HG02588 (cell line): ENCODE results near the gene RFXANK.

Experiments used
- ATAC-seq: cut with Tn5 transposase; IDR thresholded peaks from one replicate; pipeline ENCODE4 v1.9.1; 2021; ENCODE audit warnings: mild to moderate bottlenecking, moderate library complexity; ENCODE audit not compliant: unreplicated experiment

The RFXANK gene

DNA sequence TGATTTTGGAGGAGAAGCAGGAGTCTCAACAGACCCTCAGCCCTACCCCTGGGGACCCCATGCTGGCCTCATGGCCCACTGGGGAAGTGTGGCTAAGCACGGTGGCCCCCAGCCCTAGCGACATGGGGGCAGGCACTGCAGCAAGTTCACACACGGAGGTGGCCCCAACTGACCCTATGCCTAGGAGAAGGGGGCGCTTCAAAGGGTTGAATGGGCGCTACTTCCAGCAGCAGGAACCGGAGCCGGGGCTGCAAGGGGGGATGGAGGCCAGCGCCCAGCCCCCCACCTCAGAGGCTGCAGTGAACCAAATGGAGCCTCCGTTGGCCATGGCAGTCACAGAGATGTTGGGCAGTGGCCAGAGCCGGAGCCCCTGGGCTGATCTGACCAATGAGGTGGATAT, 34.6 kb downstream of the RFXANK start:
- no peak for ATAC-seq

DNA sequence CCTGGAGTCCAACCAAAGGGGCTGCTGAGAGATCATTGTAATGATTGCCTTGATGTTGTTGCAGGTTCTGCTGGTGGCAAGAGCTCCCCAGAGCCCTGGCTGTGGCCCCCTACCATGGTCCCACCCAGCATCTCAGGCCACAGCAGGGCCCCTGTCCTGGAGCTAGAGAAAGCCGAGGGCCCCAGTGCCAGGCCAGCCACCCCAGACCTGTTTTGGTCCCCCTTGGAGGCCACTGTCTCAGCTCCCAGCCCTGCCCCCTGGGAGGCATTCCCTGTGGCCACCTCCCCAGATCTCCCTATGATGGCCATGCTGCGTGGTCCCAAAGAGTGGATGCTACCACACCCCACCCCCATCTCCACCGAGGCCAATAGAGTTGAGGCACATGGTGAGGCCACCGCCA, 35.2 kb downstream of the RFXANK start:
- ATAC-seq: no peak

DNA sequence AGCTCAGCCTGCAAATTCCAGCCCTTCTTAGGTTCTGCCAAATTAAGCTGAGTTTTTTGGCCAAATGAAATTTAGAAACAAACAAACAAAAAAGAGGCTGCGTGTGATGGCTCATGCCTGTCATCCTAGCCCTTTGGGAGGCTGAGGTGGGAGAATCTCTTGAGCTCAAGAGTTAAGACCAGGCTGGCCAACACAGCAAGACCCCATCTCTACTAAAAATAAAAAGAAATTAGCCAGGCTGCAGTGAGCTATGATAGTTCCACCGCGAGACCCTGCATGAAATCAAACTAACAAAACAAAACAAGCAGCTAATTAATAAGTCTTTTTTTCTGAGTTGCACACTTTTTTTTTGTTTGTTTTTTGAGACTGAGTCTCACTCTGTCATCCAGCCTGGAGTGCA, 37.6 kb downstream of the RFXANK start:
- no peak for ATAC-seq

DNA sequence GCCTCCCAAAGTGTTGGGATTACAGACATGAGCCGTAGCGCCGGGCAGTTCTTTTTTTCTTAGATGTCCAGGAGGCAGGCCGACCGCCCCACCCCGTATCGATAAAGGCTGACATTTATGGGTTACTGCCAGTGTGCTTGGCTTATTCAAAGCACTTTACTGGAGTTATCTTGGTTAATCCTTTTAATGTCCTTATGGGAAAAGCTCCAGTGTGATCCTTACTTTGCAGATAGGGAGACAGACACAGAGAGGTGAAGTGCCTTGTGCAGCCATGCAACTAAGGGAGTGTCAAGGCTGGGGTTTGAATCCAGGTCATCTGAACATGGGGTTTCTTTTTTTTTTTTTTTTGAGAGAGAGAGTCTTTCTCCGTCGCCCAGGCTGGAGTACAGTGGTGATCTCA, 38.9 kb downstream of the RFXANK start:
- ATAC-seq: no peak

DNA sequence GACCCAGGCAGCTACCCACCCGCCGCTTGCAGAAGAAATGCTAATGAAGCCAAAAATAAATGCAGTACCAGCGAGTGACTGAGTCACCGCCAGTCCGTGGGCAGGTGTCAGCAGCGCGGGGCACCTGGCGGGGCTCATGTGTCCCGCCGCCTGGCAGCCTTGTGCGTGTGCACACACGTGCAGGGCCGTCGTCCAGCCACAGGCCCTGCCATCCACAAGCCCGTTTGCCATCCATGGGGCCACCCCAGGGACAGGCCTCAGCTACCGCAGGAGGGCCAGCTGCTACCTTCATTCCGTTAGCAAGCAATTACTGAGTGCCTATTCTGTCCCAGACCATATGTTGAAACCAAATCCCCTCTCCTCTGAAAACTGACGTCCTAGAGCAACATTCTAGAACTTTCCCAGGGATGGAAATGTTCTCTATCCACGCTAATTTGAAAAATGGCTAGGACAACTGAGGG, 40.2 kb downstream of the RFXANK start:
- ATAC-seq: no peak

DNA sequence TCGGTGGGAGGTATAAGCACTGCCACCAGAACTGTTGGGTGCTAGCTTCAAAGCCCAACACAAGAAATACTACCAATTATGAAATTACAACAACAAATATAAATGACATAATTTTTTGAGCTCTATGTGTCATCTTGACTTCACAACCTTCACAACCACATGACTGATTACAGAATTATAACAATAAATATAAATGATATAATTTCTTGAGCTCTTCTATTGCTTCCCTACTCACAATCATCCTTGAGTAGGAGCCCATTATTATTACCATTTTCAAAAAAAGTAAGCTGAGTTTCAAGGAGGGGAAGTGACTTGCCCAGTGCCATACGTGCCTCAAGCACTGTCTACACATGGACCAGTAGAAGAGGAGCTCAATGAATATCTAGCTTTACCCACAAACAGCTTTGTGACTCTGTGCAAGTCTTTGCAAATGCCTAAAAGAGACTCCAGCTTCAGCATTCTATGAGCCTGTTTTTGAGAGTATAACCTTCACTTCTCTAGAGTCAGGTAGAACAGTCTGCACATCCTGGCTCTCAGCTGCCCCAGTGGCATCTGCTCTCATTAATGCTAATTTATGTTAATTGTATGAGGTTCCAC, 42.3 kb downstream of the RFXANK start:
- ATAC-seq: no peak

DNA sequence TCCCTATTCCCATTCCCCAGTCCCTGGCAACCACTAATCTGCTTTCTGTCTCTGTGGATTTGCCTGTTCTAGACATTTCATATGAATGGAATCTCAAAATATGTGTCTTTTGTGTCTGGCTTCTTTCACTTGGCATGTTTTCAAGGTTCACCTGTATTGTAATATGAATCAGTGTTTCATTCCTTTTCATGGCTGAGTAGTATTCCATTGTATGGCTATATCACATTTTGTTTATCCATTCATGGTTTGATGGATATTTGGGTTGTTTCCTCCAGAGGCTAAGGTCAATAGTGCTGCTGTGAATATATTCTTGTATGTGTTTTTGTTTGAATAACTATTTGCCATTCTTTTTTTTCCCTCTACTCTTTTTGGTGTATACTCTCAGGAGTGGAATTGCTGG, 44.1 kb downstream of the RFXANK start:
- ATAC-seq: no peak

DNA sequence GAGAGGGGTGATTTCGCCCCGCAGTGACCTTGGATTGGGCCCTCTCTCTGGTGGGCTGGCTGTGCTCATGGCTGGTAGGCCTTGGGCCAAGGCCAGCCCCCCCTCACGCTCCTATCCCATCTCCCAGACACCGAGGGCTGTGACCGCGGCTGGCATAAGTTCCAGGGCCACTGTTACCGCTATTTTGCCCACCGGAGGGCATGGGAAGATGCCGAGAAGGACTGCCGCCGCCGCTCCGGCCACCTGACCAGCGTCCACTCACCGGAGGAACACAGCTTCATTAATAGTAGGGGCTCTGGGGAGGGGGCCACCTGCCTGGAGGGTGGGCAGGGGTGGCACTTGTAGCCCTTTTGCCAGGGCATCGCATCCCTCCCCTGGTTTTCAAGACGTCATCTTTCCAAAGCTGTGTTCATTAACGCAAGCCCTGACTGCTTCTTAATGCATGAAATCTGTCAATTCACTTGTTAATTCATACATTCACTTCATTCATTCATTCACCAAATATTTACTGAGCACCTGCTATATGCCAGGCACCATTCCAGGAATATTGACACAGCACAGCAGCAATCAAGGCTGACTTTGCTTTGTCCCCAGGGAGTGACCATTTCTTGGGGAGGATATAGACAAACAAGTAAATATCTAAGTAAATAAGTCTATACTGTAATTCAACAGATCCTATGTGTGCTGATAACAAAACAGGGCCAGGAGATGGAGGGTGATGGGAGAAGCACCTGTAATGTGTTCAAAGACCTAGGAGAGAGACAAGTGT, 46.3 kb downstream of the RFXANK start:
- no peak for ATAC-seq

DNA sequence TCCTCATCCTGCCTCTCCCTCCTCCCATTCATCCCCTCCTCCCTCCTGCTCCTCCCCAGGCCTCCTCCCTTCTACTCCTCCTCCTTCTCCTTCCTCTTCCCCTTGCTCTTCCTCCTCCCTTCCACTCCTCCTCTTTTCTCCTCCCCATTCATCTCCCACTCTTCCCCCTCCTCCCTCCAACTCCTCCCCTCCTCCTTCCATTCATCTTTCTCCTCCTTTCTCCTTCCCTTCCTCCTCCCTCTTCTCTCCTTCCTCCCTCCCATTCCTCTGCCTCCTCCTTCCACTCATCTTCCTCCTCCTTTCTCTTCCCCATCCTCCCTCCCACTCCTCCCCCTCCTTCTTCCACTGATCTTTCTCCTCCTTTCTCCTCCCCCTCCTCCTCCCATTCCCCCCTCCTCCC, 47.6 kb downstream of the RFXANK start:
- no peak for ATAC-seq

DNA sequence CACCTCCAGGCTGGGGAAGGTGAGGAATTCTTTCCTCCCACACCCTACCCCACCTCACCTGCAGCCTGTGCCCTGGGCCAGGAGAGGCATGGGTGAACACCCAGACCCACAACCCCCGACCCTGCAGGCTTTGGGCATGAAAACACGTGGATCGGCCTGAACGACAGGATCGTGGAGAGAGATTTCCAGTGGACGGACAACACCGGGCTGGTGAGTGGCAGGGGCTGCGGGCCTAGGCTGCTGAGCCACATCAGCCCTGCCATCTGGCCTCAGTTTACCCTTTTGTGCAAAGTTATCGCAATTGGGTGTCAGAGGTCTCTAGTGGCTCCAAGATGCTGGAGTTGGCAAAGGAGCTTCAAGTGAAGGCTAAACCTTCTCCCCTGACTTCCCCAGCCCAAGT, 48.4 kb downstream of the RFXANK start:
- ATAC-seq: no peak

DNA sequence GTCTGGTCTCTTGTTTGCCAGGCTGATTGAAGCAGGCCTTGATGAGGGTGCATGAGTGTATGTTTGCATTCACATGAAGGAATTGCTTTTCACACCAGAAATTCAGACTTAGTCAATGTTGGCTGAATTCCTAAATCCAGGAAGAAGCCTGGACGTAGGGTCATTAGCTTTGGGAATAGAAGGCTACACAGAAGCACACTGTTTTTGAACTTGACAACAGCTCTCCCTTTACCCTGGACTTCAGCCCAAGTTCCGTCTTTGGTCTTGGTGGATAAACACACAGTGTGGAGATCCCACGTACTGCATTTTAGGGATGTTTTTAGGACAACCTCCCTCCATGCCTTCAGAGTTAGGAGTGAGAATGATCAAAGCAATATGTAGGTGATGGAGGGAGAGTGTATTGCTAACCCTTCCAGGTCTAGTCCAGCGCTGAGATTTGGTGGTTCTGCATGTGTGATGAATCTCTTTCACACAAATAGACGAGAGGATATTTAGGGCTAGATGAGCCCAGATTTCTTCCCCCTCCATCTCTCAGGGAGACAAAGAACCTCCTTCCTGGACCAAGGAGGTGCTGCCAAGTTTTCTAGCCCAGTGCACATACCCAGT, 58.2 kb downstream of the RFXANK start:
- ATAC-seq: no peak
